Colonic mucosa (tissue), 4 donors: ENCODE results near the gene EEF2KMT. TPM values are rescaled to one million over a fixed set of nuclear protein-coding genes. Genes with fewer than 3 reads are reported as not detected.
"Not testable (repeated sequence)": the region's sequence is repeated elsewhere in the genome, so short reads cannot be mapped to it uniquely, and the experiment has no call there.

Experiments
- DNase-seq: peaks from one replicate; pipeline ENCODE4 v3.0.0-alpha.2; 2020
- H3K27ac ChIP-seq: fragments of 200-600 bp; one replicate; pipeline ENCODE4 v1.8.0; 2021
- H3K27me3 ChIP-seq: fragments of 200-600 bp; one replicate; pipeline ENCODE4 v1.8.0; 2021
- H3K36me3 ChIP-seq: fragments of 200-600 bp; one replicate; pipeline ENCODE4 v1.8.0; 2021
- H3K4me1 ChIP-seq: fragments of 200-600 bp; one replicate; pipeline ENCODE4 v1.8.0; 2021; ENCODE audit warnings: mild to moderate bottlenecking
- H3K4me3 ChIP-seq: fragments of 200-600 bp; one replicate; pipeline ENCODE4 v1.8.0; 2021
- H3K9ac ChIP-seq, 2 donors: one replicate each; pipeline ENCODE4 v1.7.0; 2013; ENCODE audit warnings: control low read depth in 2 of 2, low read depth in 2 of 2, low read length in 2 of 2
- H3K9me3 ChIP-seq: fragments of 200-600 bp; one replicate; pipeline ENCODE4 v1.8.0; 2021
- intact Hi-C: fragments of 100-400 bp; cut with DNase I; formaldehyde crosslinking; loops from one replicate; pipeline ENCODE4 v1.14.1; 2022
- total RNA-seq, 2 donors: library from RNA; stranded (reverse); fragmentation: NEBNext Ultra II Directional in 1 of 2; extraction: Animal tissue kit (Norgen Biotek cat#: 25700) in 1 of 2; gene quantifications; one replicate each; pipeline ENCODE4 v1.2.1, GENCODE V29; 2021
- TF ChIP-seq, protein P1 (sequence below): fragments of 200-600 bp; IDR thresholded peaks from one replicate; pipeline ENCODE4 v1.8.0; 2022; ENCODE audit warnings: antibody characterized with exemption, mild to moderate bottlenecking
- donor health status: healthy.
- donor health status: DM: no; HTN: no; CAD: no.
- donor health status: DM: no; HTN: no; CAD: no.

The EEF2KMT gene, protein sequence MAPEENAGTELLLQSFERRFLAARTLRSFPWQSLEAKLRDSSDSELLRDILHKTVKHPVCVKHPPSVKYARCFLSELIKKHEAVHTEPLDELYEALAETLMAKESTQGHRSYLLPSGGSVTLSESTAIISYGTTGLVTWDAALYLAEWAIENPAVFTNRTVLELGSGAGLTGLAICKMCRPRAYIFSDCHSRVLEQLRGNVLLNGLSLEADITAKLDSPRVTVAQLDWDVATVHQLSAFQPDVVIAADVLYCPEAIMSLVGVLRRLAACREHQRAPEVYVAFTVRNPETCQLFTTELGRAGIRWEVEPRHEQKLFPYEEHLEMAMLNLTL
- 10 to 100 TPM in 1 of 2 donors, 1 to 10 TPM in 1; 7.4 to 16.2 TPM for total RNA-seq

DNA sequence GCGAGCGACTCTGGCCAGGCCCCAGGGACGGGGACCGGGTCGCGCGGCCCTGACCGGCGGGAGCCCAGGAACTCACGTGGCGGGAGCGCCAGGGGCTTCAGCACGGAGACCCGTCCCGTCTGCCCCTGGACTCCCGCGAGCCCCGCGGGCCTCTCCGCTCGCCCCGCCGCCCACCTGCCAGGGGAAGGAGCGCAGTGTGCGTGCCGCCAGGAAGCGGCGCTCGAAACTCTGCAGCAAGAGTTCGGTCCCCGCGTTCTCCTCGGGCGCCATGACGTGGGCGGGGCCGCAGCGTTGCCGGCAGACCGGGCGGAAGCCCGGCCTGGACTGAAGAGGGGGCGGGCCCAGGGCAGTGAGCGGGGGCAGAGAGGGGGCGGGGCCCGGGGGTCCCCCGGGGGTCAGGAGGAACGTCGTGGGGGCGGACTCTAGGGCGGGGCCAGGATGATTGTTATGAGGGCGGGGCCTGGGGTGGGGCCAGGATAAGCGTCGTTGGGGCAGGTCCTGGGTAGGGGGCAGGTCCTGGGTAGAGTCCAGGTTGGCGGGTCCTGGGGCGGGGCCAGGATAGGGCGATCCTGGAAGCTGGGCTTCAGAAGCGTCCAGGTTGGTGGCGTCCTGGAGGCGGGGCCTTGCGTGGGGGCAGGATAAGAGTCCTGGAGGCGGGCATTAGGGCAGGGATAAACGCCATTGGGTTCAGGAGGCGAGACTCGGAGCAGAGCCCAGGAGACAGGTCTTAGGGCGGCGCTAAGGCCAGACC lies at the start of gene EEF2KMT:
Gene EEF2KMT, minus strand, starts transcription at position 326 of the 751 bp plus-strand sequence. Its CDS starts 56 bp downstream, at position 270.
- H3K9me3 ChIP-seq, H3K4me1 ChIP-seq, H3K36me3 ChIP-seq, H3K27me3 ChIP-seq, intact Hi-C loops: not testable (repeated sequence)
- peak within 1 kb of the TSS; percentile 58 to 73 for H3K9ac ChIP-seq
- peak within 1 kb of the TSS; percentile 68 for H3K27ac ChIP-seq
- peak; percentile 100 for DNase-seq
- H3K4me3 ChIP-seq: peak within 1 kb of the TSS; percentile 92

DNA sequence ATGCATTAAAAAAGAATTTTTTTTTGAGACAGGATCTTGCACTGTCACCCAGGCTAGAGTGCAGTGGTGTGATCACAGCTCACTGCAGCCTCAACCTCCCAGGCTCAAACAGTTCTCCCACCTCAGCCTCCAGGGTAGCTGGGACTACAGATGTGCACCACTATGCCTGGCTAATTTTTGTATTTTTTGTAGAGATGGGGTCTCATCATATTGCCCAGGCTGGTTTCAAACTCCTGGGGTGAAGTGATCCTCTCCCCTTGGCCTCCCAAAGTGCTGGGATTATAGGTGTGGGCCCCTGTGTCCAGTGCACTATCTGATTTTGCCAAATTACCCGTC lies 47.0 kb upstream of the EEF2KMT start:
- DNase-seq, H3K9me3 ChIP-seq, intact Hi-C loops, H3K9ac ChIP-seq, H3K36me3 ChIP-seq, H3K4me3 ChIP-seq, H3K4me1 ChIP-seq, H3K27me3 ChIP-seq, H3K27ac ChIP-seq: not testable (repeated sequence)

DNA sequence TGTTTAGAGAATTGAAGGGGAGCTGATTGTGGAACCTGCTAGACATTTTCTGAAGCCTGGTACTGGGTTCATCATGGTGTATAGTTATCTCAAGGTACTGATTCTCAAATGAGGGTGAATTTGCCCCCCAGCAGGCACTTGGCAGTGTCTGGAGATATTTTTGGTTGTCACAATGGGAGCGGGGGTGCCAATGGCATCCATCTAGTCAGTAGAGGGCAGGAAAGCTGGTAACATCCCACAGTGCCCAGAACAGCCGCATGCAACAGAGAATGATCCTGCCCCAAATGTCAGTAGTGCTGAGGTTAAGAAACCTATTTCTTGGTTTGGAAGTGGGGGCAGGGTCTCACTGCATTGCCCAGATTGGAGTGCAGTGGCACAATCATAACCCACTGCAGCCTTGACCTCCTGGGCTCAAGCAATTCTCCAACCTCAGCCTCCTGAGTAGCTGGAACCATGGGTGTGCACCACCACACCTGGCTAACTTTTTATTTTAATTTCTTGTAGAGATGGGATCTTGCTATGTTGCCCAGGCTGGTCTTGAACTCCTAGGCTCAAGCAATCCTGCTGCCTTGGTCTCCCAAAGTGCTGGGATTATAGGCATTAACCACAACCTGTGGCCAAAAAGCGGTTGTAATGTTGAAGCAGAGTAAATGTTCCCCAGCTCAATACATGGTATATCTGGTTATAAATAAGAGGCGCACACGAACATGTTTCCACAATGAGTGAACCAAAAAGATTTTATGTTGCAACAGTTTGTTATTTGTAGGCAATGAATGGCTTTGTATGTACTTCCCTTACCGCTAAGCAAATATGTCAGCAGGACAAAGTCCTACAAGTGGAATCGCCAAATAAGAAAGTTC lies 46.4 kb upstream of the EEF2KMT start:
- intact Hi-C loops: no loop called here
- Histone ChIP-seq H3K9me3 (no peaks in the 10 kb centered on the region), H3K36me3 (no peaks in the 10 kb centered on the region), H3K9ac (no peak overlapping the region), H3K27ac (no peak overlapping the region), H3K4me1 (no peaks in the 10 kb centered on the region), H3K4me3 (no peak overlapping the region), H3K27me3 (no peaks in the 10 kb centered on the region)
- TF ChIP-seq, protein P1, sequence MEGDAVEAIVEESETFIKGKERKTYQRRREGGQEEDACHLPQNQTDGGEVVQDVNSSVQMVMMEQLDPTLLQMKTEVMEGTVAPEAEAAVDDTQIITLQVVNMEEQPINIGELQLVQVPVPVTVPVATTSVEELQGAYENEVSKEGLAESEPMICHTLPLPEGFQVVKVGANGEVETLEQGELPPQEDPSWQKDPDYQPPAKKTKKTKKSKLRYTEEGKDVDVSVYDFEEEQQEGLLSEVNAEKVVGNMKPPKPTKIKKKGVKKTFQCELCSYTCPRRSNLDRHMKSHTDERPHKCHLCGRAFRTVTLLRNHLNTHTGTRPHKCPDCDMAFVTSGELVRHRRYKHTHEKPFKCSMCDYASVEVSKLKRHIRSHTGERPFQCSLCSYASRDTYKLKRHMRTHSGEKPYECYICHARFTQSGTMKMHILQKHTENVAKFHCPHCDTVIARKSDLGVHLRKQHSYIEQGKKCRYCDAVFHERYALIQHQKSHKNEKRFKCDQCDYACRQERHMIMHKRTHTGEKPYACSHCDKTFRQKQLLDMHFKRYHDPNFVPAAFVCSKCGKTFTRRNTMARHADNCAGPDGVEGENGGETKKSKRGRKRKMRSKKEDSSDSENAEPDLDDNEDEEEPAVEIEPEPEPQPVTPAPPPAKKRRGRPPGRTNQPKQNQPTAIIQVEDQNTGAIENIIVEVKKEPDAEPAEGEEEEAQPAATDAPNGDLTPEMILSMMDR: no peak
- no peak for DNase-seq

DNA sequence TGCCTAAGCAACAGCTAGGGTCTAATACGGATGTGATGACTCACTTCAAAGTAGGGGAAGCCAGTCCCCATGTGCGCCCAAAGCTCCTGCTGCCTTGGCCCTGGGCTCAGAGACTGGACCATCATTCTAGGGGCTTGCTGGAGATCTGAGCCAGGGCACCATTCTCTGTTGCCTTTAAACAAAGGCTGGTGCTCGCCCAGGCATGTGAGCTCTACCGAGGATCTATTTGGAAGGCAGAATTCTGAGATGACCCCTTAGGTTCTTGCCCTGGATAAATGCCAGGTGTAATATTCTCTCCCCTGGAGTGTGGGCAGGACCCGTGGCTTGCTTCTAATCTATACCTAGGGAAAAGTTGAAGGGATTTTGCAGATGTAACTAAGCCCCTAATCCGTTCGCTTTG lies 42.6 kb upstream of the EEF2KMT start:
- H3K36me3 ChIP-seq: not testable (repeated sequence)

DNA sequence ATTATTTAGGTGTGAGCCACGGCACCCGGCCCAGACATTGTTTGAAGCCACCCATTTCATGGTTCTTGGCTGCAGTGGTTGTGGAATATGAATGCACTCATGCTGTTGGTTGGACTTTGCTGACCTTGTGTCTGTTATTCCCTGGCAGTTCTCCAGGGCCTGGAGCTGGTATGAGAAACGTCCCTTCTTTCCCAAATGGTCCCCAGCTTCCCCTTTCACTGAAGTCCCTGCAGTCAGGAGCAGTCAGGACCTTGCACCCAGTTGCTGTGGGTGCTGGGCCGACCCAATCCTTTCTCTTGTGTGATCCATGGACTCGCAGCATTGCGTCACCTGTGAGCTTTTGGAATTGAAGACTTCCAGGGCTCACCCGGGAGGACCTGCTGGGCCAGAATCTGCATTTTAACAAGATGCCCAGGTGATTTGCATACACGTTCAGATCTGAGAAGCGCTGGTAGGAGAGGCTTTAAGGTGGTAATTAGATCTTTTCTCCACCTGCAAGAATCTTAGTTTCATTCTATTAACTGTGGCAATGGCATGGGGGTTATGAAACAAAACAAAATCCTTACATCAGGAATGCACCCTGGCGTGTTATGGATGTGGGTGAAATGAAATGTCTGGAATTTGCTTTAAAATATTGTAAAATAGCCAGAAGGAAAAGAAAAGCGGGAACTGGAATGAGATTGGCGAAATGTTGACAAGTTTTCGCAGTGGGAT lies 37.3 kb upstream of the EEF2KMT start:
- not testable (repeated sequence) for DNase-seq

More for the DNA sequence above, 42.6 kb upstream of the EEF2KMT start:
- DNase-seq, H3K4me3 ChIP-seq, H3K9me3 ChIP-seq, H3K27me3 ChIP-seq, H3K9ac ChIP-seq, H3K4me1 ChIP-seq, intact Hi-C loops, H3K27ac ChIP-seq: not testable (repeated sequence)

DNA sequence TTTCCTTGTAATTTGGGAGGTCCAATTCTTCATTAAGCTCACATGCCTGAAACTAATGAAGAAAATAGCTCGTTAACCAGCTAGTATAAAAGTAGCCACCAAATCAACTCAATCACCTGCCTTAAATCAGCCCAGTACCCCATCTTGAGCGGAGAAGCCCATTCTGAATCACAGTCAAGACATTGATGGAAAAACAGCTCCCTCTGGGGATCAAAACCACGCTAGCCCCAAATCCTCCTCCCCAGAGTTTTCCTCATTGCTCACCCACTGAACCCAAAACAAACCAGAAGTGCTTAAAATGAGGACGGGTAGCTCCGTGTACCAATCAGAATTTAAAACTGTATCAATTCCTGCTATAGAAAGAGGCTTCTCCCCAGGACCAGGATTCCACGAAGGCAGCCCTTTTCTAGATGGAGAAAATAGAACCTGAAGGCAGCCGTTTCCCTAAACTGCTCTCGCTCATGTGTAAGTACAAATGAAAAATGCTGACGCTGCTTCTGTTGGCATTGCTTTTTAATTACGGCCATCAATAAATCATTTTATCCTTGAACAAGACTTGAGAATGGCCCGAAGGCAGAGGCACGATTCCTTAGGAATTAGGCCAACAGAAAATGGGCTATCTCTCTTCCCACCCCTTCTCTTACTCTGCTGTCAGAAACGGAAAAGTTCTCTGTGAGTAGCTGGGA lies 35.5 kb upstream of the EEF2KMT start:
- H3K9ac ChIP-seq: not testable (repeated sequence)

More for the DNA sequence above, 37.3 kb upstream of the EEF2KMT start:
- H3K9ac ChIP-seq, H3K27me3 ChIP-seq, intact Hi-C loops, H3K36me3 ChIP-seq, H3K27ac ChIP-seq, H3K9me3 ChIP-seq, H3K4me1 ChIP-seq, H3K4me3 ChIP-seq: not testable (repeated sequence)

DNA sequence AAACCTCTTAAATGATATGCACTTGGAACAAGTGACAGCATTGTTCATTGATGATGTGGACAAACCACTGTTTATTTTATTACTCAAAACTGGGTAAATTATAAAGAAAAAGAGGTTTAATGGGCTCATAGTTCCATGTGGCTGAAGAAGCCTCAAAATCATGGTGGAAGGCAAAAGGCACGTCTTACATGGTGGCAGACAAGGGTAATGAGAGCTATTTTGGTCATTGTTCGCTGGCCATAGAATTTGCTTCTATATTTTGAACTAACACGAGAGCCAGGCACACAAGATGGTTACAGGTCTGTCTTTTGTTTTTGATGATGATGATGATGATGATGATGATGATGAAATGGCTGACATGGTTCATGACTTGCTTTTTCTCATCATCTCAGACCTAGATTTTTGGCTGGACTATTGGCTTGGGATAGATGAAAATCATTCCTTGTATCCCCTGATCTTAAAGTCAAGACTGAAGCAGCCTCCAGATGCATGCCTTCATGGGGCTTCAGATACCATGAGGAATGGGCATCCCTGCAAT lies 33.9 kb upstream of the EEF2KMT start:
- H3K4me1 ChIP-seq, intact Hi-C loops, DNase-seq, H3K4me3 ChIP-seq, H3K36me3 ChIP-seq, H3K9ac ChIP-seq, H3K9me3 ChIP-seq, H3K27me3 ChIP-seq, H3K27ac ChIP-seq: not testable (repeated sequence)

More for the DNA sequence above, 35.5 kb upstream of the EEF2KMT start:
- H3K27ac ChIP-seq, H3K27me3 ChIP-seq, H3K36me3 ChIP-seq, H3K4me1 ChIP-seq, intact Hi-C loops, H3K9me3 ChIP-seq, H3K4me3 ChIP-seq, DNase-seq: not testable (repeated sequence)

DNA sequence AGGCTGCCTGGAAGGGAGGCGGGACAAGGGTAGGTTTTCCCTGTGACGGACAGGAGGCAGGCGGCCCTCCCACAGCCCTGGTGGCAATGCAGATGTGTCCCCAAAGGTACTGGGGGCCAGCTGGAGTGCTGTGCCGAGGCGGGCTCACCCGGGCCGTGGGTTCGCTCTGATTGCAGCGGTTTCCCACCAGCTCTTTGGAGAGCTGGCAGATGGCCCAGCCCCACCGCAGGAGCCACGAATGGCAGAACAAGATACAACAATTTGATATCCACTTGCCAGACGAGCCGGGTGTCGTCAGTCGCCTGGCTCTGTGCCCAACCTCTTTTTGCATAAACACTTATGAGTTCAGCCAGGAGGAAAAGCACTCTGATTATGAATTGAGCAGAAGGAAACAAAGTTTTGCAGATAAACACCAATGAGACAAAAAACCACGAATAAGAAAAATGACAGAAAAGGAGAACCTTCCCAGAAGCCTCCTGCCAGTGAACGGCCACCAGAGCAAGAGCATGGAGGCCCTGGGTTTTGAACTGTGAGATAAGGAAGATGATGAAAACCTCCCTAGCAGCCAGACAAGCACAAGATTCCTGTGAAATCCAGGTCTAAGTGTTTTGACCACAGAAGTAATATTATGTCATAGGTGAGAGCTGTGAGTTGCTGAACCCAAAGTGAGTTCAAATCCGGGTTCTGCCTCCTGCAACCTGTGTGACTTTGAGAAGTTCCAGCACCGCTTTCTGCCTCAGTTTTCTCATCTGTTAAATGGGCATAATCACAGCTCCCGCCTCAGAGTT lies 19.9 kb upstream of the EEF2KMT start:
- H3K27me3 ChIP-seq, intact Hi-C loops, H3K9me3 ChIP-seq, H3K4me1 ChIP-seq, H3K4me3 ChIP-seq, H3K36me3 ChIP-seq, H3K9ac ChIP-seq, H3K27ac ChIP-seq: not testable (repeated sequence)
- peak; percentile 35 for DNase-seq

DNA sequence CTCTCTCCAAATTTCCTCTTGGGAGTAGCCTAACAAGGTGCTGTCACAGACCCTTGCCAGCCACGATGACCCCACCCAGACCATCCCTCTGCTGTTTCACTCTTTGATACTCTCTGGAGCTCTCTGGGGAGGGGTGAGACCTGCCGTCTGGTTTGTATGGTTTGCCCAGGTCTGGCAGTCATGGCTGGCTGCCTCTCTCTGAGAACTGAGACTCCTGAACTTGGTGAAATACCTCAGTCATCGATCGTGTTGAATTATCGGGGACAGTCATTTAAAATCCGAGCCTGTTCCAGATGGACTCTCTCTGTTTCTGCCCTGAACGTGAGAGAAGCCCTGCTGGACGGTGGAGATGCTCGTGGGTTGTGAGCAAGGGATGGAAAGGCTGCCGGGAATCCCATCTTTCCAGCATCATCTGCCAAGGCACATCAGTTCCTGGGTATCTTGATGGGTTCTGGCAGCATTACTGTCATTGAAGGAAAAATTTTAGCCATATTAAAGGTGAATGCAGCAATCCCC lies 19.2 kb upstream of the EEF2KMT start:
- H3K36me3 ChIP-seq, intact Hi-C loops, H3K9ac ChIP-seq, H3K27ac ChIP-seq, DNase-seq, H3K4me3 ChIP-seq, H3K27me3 ChIP-seq, H3K9me3 ChIP-seq, H3K4me1 ChIP-seq: not testable (repeated sequence)

DNA sequence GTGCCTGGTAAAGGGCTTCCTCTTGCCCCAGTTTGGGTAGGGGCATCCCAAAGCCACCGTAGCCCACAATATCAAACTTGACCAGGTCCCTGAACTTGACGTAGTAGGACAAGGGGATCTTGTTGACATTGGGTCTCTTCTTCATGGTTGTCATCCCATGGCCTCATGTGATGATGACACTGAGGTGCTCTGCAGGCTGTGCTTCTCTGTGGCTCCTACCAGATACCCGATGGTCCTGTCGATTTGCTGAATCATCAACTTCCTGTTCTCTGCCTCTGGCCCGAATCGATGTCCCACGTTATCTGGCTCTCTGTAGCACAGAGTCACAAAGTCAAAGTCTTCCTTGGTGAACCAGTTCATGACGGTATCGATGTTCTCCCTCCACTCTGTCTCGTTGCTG lies 13.3 kb upstream of the EEF2KMT start:
- DNase-seq, H3K27me3 ChIP-seq, H3K4me3 ChIP-seq, H3K36me3 ChIP-seq, H3K4me1 ChIP-seq, H3K27ac ChIP-seq, H3K9me3 ChIP-seq, intact Hi-C loops, H3K9ac ChIP-seq: not testable (repeated sequence)
